ENCODE results near the gene TUBB2B.

The TUBB2B gene

DNA sequence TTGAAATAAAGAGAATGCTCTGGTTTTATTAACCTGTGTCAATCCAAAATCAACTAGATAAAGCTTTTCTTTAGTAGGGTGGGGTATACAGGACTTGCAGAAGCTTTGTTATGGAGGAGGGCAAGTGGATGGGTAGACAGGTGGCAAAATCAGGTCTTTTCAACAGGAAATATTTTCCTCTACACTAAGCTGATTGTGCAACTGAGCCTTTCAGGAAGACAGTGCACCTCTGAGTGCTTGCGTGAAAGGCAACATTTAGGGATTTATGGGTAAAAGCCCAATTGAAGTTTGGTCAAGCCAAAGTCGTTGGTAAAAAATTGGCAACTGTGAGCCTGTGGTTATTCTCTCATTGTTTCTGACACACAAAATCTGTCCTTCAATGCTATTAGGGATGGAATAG, 46.3 kb downstream of the TUBB2B start:
- TF ChIP-seq GATA3 (IDR thresholded peaks at IDR 0.05; ENCODE audit: low read depth, low read length) (no peak), GATA2 (IDR thresholded peaks at IDR 0.05; ENCODE audit: low read depth, low read length) (no peak)

DNA sequence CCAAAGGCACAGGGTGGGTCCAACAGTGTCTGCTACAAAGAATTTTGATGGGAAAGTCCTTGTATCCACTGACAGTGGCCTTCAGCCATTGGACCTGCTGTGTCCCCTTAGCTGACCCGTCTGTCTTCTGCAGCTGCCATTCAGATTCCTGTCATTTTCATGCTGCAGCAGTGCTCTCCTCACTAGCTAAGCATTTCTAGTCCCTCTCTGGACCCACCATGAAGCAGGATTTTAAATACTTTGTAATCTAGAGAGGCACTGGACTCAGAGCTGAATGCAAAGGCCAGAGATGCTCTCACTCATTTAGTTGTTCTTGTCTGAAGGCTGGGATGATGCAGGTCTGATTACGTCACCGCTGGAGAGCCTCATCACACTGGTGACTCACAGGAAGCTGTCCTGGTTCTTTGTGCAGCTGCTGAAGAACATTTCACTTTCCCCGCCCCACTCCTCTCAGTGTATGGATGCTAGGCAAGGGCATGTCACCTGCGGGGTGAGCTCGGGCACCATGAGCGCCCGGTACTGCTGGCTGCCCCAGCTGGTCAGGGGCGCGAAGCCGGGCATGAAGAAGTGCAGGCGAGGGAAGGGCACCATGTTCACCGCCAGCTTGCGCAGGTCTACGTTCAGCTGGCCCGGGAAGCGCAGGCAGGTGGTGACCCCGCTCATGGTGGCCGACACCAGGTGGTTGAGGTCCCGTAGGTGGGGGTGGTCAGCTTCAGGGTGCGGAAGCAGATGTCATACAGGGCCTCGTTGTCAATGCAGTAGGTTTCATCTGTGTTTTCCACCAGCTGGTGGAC, 50.7 kb downstream of the TUBB2B start:
- TF ChIP-seq GATA3 (IDR thresholded peaks at IDR 0.05; ENCODE audit: low read depth, low read length) = no peak
- TF ChIP-seq GATA2 (IDR thresholded peaks at IDR 0.05; ENCODE audit: low read depth, low read length) = no peak

DNA sequence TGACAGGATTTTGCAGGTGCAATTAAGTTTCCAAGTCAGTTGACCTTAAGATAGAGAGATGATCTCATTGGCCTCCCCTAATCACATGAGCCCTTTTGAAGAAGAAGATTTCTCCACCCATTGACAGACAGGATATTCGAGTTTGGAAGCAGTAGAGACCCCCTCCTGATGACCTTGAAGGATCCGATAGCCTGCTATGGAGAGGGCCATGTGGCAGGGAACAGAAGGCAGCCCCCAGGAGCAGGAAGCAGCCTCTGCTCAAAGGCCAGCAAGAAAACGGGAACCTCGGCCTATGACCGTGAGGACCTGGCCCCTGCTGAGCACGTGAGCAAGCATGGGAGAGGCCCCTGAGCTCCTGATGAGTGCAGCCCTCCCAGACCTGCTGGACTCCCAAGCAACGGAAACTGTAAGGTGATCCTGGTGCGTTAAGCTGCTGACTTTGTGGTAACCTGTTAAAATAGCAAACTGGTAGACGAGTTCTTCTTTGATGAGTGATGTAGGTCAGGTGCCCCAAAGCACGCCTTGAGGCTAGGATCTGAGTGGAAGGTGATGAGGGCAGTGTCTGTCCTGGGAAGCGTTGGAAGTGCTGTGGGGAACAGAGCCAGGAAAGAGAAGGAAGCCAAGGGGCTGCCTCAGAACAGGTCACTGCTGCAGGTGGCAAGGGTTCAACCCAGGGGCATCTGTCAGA, 51.6 kb downstream of the TUBB2B start:
- no peak for TF ChIP-seq GATA2 (IDR thresholded peaks at IDR 0.05; ENCODE audit: low read depth, low read length)
- no peak for TF ChIP-seq GATA3 (IDR thresholded peaks at IDR 0.05; ENCODE audit: low read depth, low read length)
